Measurements from ENCODE around the gene APOBEC3B. TPM values are rescaled to one million over a fixed set of nuclear protein-coding genes. Genes with fewer than 3 reads are reported as not detected.
"Not testable (repeated sequence)": the region's sequence is repeated elsewhere in the genome, so short reads cannot be mapped to it uniquely, and the experiment has no call there.

The APOBEC3B gene
- polyA plus RNA-seq, 1 donor (not counting 4 experiments of a cell fraction or from before 2014, with no cell fraction given): 3.4 TPM

GRCh38 chr22:38989466-38989865, 7.3 kb downstream of the APOBEC3B start:
- H2AFZ ChIP-seq (ENCODE audit: control insufficient read depth, low read length): no peak overlapping the region
- dilution Hi-C loops (cut with MboI; ENCODE audit: extremely low pct_ligation_motif_present, low sequenced_read_pairs): no loop called here

GRCh38 chr22:38992871-38993371, 10.8 kb downstream of the APOBEC3B start:
- FAIRE-seq; dilution Hi-C loops (cut with MboI; ENCODE audit: extremely low pct_ligation_motif_present, low sequenced_read_pairs): not testable (repeated sequence)

More at GRCh38 chr22:38989466-38989865, 7.3 kb downstream of the APOBEC3B start:
- Histone ChIP-seq H4K20me1 (ENCODE audit: control insufficient read depth, extremely low read depth, insufficient read depth, low read length) (no peaks in the 10 kb centered on the region), H3K27me3 (ENCODE audit: control insufficient read depth, extremely low read depth, insufficient read depth, low read length) (no peaks in the 10 kb centered on the region), H3K4me3 (ENCODE audit: control insufficient read depth in 2 of 3, extremely low read depth in 1 of 3, insufficient read depth in 2 of 3, low read depth in 1 of 3, low read length in 3 of 3) (no peak overlapping the region), H3K36me3 (ENCODE audit: control insufficient read depth in 2 of 2, extremely low read depth in 1 of 2, insufficient read depth in 2 of 2, low read length in 2 of 2) (no peaks in the 10 kb centered on the region), H3K4me2 (ENCODE audit: control insufficient read depth, extremely low read depth, insufficient read depth, low read depth, low read length) (no peak overlapping the region), H3K9me3 (ENCODE audit: control insufficient read depth, low read depth, low read length) (no peaks in the 10 kb centered on the region), H3K9ac (ENCODE audit: control insufficient read depth, extremely low read depth, insufficient read depth, low read length) (no peak overlapping the region), H3K27ac (ENCODE audit: control insufficient read depth, insufficient read depth, low read length) (no peak overlapping the region), H3K4me1 (ENCODE audit: control insufficient read depth, extremely low read depth, insufficient read depth, low read length) (peaks cover 7% of the 10 kb centered on the region), H3K9me1 (ENCODE audit: control insufficient read depth, extremely low read depth, insufficient read depth, low read length) (no peaks in the 10 kb centered on the region), H3K79me2 (ENCODE audit: control insufficient read depth, insufficient read depth, low read length) (no peaks in the 10 kb centered on the region)
- TF ChIP-seq EZH2 (IDR thresholded peaks at IDR 0.05; ENCODE audit: low read length): no peak
- TF ChIP-seq, protein P1, sequence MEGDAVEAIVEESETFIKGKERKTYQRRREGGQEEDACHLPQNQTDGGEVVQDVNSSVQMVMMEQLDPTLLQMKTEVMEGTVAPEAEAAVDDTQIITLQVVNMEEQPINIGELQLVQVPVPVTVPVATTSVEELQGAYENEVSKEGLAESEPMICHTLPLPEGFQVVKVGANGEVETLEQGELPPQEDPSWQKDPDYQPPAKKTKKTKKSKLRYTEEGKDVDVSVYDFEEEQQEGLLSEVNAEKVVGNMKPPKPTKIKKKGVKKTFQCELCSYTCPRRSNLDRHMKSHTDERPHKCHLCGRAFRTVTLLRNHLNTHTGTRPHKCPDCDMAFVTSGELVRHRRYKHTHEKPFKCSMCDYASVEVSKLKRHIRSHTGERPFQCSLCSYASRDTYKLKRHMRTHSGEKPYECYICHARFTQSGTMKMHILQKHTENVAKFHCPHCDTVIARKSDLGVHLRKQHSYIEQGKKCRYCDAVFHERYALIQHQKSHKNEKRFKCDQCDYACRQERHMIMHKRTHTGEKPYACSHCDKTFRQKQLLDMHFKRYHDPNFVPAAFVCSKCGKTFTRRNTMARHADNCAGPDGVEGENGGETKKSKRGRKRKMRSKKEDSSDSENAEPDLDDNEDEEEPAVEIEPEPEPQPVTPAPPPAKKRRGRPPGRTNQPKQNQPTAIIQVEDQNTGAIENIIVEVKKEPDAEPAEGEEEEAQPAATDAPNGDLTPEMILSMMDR (optimal IDR thresholded peaks at IDR 0.05 in 1 of 3, IDR thresholded peaks at IDR 0.05 in 1 of 3, conservative IDR thresholded peaks at IDR 0.05 in 1 of 3; ENCODE audit: extremely low read depth in 1 of 3, insufficient read depth in 2 of 3, low read length in 3 of 3): no peak
- DNase-seq (ENCODE audit: low read depth, low spot score) (no peak), FAIRE-seq (no peak)

GRCh38 chr22:38996105-38996504, 14.0 kb downstream of the APOBEC3B start:
- Histone ChIP-seq H3K9ac (ENCODE audit: control insufficient read depth, extremely low read depth, insufficient read depth, low read length) (no peak overlapping the region), H3K27ac (ENCODE audit: control insufficient read depth, insufficient read depth, low read length) (no peak overlapping the region), H3K4me3 (ENCODE audit: control insufficient read depth in 2 of 3, extremely low read depth in 1 of 3, insufficient read depth in 2 of 3, low read depth in 1 of 3, low read length in 3 of 3) (no peak overlapping the region), H3K9me3 (ENCODE audit: control insufficient read depth, low read depth, low read length) (peaks cover 6% of the 10 kb centered on the region), H3K9me1 (ENCODE audit: control insufficient read depth, extremely low read depth, insufficient read depth, low read length) (no peaks in the 10 kb centered on the region), H3K36me3 (ENCODE audit: control insufficient read depth in 2 of 2, extremely low read depth in 1 of 2, insufficient read depth in 2 of 2, low read length in 2 of 2) (no peaks in the 10 kb centered on the region), H3K79me2 (ENCODE audit: control insufficient read depth, insufficient read depth, low read length) (no peaks in the 10 kb centered on the region), H3K4me1 (ENCODE audit: control insufficient read depth, extremely low read depth, insufficient read depth, low read length) (no peaks in the 10 kb centered on the region), H4K20me1 (ENCODE audit: control insufficient read depth, extremely low read depth, insufficient read depth, low read length) (no peaks in the 10 kb centered on the region), H3K4me2 (ENCODE audit: control insufficient read depth, extremely low read depth, insufficient read depth, low read depth, low read length) (no peak overlapping the region), H2AFZ (ENCODE audit: control insufficient read depth, low read length) (no peak overlapping the region), H3K27me3 (ENCODE audit: control insufficient read depth, extremely low read depth, insufficient read depth, low read length) (peaks cover 17% of the 10 kb centered on the region)
- DNase-seq (ENCODE audit: low read depth, low spot score): no peak
- dilution Hi-C loops (cut with MboI; ENCODE audit: extremely low pct_ligation_motif_present, low sequenced_read_pairs): no loop called here
- TF ChIP-seq EZH2 (IDR thresholded peaks at IDR 0.05; ENCODE audit: low read length): no peak
- TF ChIP-seq, protein P1 (optimal IDR thresholded peaks at IDR 0.05 in 1 of 3, IDR thresholded peaks at IDR 0.05 in 1 of 3, conservative IDR thresholded peaks at IDR 0.05 in 1 of 3; ENCODE audit: extremely low read depth in 1 of 3, insufficient read depth in 2 of 3, low read length in 3 of 3): no peak
- no peak for FAIRE-seq

More at GRCh38 chr22:38992871-38993371, 10.8 kb downstream of the APOBEC3B start:
- not testable (repeated sequence) for H4K20me1 ChIP-seq (ENCODE audit: control insufficient read depth, extremely low read depth, insufficient read depth, low read length); H3K36me3 ChIP-seq (ENCODE audit: control insufficient read depth in 2 of 2, extremely low read depth in 1 of 2, insufficient read depth in 2 of 2, low read length in 2 of 2); H3K4me3 ChIP-seq (ENCODE audit: control insufficient read depth in 2 of 3, extremely low read depth in 1 of 3, insufficient read depth in 2 of 3, low read depth in 1 of 3, low read length in 3 of 3); H3K9ac ChIP-seq (ENCODE audit: control insufficient read depth, extremely low read depth, insufficient read depth, low read length); H3K4me1 ChIP-seq (ENCODE audit: control insufficient read depth, extremely low read depth, insufficient read depth, low read length); H3K79me2 ChIP-seq (ENCODE audit: control insufficient read depth, insufficient read depth, low read length); H3K9me3 ChIP-seq (ENCODE audit: control insufficient read depth, low read depth, low read length); DNase-seq (ENCODE audit: low read depth, low spot score); H3K9me1 ChIP-seq (ENCODE audit: control insufficient read depth, extremely low read depth, insufficient read depth, low read length); H3K4me2 ChIP-seq (ENCODE audit: control insufficient read depth, extremely low read depth, insufficient read depth, low read depth, low read length); H3K27ac ChIP-seq (ENCODE audit: control insufficient read depth, insufficient read depth, low read length); H2AFZ ChIP-seq (ENCODE audit: control insufficient read depth, low read length)
- peaks cover 12% of the 10 kb centered on the region for H3K27me3 ChIP-seq (ENCODE audit: control insufficient read depth, extremely low read depth, insufficient read depth, low read length)

All from keratinocyte (primary cell).